IPS-18c (cell line): Measurements from ENCODE around the gene FURIN.
"Not testable (repeated sequence)": the region's sequence is repeated elsewhere in the genome, so short reads cannot be mapped to it uniquely, and the experiment has no call there.

Experiments
- H3K4me3 ChIP-seq: 2 replicates; pipeline ENCODE4 v1.7.0; 2013; ENCODE audit warnings: low read depth, mild to moderate bottlenecking, low read length, moderate library complexity; ENCODE audit not compliant: insufficient read depth
- H3K9me3 ChIP-seq: one replicate; pipeline ENCODE4 v1.6.1; 2013; ENCODE audit warnings: mild to moderate bottlenecking, low read length, moderate library complexity; ENCODE audit not compliant: control insufficient read depth, insufficient read depth

The FURIN gene

DNA sequence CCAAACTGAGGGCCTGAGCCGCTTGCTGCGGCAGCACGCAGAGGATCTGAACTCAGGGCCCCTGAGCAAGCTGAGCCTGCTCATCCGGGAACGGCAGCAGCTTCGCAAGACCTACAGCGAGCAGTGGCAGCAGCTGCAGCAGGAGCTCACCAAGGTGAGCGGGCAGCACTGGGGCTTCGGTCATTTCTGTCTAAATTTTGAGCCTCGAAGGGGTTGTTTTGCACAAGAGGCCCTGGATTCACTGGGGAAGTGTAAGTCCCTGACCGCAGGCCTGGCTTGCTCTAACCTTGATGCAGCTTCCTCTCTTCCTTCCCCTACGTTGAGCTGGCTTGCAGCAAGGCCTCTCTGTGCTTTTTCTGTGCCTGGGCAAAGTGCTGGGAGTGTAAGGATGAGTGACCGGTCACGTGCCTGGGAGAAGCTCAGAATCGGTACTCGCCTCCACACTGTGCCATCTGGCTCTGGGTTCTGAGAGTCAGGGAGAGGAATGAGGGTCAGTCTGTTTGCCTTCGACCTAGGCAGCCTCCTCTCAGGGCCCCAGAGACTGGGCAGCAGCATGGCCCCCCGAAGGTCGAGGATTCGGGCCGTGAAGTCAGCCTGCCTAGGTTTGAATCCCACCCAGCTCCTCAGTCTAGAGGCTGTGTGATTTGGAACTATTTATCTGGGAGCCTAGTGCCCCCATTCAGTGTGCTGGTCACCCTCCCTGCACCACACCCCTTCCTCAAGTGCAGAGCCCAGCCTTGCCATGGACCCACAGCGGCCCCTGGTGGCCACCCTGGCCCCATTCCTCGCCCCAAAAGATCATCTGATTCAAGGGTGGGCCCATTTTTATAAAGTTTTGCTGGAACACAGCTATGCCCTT lies 17.3 kb downstream of the FURIN start:
- H3K9me3 ChIP-seq: no peaks in the 10 kb centered on the region

DNA sequence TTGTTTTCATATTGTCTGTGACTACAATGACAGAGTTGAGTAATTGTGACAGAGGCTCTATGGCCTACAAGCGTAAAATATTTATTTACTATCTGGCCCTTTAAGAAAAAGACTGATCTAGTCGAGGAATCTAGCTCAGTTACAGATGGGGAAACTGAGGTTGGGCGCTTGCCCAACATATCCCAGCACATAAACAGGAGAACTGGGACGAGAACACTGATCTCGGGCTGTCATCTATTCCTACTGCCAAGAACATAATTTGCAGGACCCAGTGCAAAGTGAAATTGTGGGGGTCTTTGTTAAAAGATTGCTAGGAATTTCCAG lies 17.9 kb downstream of the FURIN start:
- no peak overlapping the region for H3K4me3 ChIP-seq
- H3K9me3 ChIP-seq: no peaks in the 10 kb centered on the region

More for the DNA sequence above, 17.3 kb downstream of the FURIN start:
- H3K4me3 ChIP-seq: no peak overlapping the region; the same call in 1 of the 2 replicates

DNA sequence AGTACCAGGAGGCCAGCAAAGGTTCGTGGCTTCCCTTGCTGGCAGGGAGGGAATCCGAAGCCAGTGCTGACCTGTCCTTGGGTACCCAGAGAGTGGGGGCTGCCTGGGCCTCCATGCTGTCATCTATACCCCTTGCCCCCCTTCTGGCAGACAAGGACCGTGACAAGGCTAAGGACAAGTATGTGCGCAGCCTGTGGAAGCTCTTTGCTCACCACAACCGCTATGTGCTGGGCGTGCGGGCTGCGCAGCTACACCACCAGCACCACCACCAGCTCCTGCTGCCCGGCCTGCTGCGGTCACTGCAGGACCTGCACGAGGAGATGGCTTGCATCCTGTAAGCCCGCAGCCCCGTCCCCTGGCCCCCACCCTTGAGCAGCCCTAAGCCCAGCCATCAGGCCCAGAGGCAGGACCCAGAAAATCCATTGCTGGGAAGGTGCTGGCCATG lies 18.7 kb downstream of the FURIN start:
- H3K4me3 ChIP-seq: no peak overlapping the region

DNA sequence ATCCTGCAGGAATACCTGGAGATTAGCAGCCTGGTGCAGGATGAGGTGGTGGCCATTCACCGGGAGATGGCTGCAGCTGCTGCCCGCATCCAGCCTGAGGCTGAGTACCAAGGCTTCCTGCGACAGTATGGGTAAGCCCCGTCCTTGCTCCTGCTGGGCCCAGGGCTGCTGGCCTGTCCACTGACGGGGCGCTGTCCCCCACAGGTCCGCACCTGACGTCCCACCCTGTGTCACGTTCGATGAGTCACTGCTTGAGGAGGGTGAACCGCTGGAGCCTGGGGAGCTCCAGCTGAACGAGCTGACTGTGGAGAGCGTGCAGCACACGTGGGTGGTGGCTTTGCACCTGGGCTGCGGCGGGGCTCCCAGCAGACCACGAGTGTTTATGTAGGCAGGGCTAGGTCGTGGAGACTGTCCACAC lies 20.9 kb downstream of the FURIN start:
- H3K4me3 ChIP-seq: no peak overlapping the region

More for the DNA sequence above, 18.7 kb downstream of the FURIN start:
- H3K9me3 ChIP-seq: no peaks in the 10 kb centered on the region

DNA sequence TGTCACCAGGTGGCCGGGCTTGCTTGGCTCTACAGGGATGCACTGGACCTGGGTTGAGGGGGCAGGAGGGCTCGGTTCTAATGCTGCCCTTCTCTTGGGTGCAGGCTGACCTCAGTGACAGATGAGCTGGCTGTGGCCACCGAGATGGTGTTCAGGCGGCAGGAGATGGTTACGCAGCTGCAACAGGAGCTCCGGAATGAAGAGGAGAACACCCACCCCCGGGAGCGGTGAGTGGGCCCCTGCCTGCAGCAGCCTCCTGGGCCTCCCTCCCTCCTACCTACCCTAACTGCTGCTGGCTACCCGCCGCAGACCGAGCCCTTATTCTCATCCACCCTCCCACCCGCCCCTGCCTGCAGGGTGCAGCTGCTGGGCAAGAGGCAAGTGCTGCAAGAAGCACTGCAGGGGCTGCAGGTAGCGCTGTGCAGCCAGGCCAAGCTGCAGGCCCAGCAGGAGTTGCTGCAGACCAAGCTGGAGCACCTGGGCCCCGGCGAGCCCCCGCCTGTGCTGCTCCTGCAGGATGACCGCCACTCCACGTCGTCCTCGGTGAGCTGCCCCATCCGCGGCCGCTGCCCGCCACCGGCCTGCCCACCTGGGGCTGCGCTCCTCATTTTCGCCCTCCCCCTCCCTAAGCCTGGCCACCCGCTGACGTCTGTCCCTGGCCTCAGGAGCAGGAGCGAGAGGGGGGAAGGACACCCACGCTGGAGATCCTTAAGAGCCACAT lies 21.5 kb downstream of the FURIN start:
- Histone ChIP-seq H3K9me3 (no peaks in the 10 kb centered on the region), H3K4me3 (no peak overlapping the region)

More for the DNA sequence above, 20.9 kb downstream of the FURIN start:
- no peaks in the 10 kb centered on the region for H3K9me3 ChIP-seq

GRCh38 chr15:90890839-90891238 lies 22.5 kb downstream of the FURIN start:
- no peak overlapping the region for H3K4me3 ChIP-seq
- H3K9me3 ChIP-seq: no peaks in the 10 kb centered on the region

GRCh38 chr15:90891346-90891949 lies 23.1 kb downstream of the FURIN start:
- no peaks in the 10 kb centered on the region for H3K9me3 ChIP-seq
- no peak overlapping the region for H3K4me3 ChIP-seq

DNA sequence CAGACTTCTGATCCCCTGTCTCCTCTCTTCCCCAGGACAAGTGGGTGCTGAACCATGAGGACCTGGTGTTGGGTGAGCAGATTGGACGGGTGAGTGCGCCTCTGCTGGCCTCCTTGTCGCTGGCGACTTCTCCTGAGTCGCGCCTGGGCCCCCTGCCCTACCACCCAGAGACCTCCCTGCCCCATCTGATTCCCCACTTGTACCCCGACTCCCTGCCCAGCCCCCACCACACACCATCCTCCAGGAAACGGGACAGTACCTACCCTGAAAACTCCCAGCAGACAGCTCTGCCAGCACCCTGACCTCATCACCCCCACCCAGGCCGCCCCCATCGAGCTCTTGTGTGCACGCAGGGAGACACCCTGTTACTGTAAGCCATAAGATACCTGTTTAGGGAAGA lies 23.6 kb downstream of the FURIN start:
- H3K9me3 ChIP-seq: no peaks in the 10 kb centered on the region
- H3K4me3 ChIP-seq: no peak overlapping the region

DNA sequence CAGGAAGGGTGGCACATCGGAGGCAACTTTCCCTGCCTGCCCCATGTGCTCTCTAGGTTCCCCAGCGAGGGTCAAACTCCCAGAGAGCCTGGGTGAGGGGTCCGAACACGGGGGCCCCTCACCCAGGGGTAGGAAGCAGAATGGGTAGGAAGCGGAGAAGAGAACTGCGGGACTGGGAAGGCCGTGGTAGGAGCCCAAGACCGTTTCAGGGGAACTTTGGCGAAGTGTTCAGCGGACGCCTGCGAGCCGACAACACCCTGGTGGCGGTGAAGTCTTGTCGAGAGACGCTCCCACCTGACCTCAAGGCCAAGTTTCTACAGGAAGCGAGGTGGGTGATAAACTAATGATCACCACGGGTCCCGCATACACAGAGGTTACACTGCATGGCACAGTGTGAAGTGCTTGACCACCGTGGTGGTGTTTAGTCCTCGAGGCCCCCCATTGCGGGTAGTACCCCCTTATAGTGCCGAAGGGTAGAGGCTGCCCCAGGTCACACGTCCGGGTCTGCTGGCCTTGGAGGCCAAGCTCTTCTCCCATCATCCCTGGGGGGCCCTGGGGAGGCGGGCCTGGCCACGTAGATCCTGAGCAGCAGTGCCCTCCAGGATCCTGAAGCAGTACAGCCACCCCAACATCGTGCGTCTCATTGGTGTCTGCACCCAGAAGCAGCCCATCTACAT lies 24.2 kb downstream of the FURIN start:
- Histone ChIP-seq H3K9me3 (no peaks in the 10 kb centered on the region), H3K4me3 (no peak overlapping the region)

DNA sequence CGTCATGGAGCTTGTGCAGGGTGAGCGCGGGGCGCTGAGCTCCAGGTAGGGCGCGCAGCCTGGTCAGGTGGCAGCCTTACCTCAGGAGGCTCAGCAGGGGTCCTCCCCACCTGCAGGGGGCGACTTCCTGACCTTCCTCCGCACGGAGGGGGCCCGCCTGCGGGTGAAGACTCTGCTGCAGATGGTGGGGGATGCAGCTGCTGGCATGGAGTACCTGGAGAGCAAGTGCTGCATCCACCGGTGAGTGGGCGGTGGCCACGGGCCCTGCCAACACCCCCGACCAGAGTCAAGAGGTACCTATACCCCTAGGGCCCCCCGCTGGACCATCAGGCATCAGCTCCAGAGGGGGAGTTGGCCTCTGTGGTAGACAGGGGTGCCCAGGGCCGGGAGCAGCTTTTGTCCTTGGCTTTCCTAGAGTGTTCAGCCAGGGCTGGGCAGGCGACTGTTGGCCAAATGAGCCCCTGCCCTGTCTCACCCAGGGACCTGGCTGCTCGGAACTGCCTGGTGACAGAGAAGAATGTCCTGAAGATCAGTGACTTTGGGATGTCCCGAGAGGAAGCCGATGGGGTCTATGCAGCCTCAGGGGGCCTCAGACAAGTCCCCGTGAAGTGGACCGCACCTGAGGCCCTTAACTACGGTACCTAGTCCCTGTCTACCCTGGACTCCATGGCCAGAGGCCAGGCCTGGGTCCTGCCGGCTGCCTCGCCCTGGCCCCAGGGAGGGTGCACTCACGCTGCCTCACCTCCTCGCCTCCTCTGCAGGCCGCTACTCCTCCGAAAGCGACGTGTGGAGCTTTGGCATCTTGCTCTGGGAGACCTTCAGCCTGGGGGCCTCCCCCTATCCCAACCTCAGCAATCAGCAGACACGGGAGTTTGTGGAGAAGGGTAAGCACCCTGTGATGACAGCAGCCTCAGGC lies 25.0 kb downstream of the FURIN start:
- H3K9me3 ChIP-seq: no peaks in the 10 kb centered on the region
- H3K4me3 ChIP-seq: no peak overlapping the region

GRCh38 chr15:90895571-90896117 lies 27.3 kb downstream of the FURIN start:
- H3K9me3 ChIP-seq: no peaks in the 10 kb centered on the region
- H3K4me3 ChIP-seq: no peak overlapping the region

GRCh38 chr15:90897131-90897655 lies 28.8 kb downstream of the FURIN start:
- not testable (repeated sequence) for H3K9me3 ChIP-seq, H3K4me3 ChIP-seq

- Histone ChIP-seq H3K4me3 (peak overlapping the region; percentile 61; the same call in 1 of the 2 replicates), H3K9me3 (no peaks in the 10 kb centered on the region)
These were observed 33.0 kb downstream of the FURIN start for GRCh38 chr15:90901175-90902039.

GRCh38 chr15:90902040-90902839 lies 33.9 kb downstream of the FURIN start:
- H3K9me3 ChIP-seq: no peaks in the 10 kb centered on the region
- H3K4me3 ChIP-seq: peak overlapping the region; percentile 61
